ENCODE measurements around the gene FAM177A1. TPM values are rescaled to one million over a fixed set of nuclear protein-coding genes. Genes with fewer than 3 reads are reported as not detected.

The FAM177A1 gene
- total RNA-seq, 2 experiments from 2014 or later, result 40.5 to 41.5 TPM

Other genes with a start within 250 kb of the FAM177A1 start
- 10 to 100 TPM; 52.7 to 54.2 TPM for gene BAZ1A, start 170.9 kb upstream of the FAM177A1 start, total RNA-seq
- 10 to 100 TPM; 58.6 to 61.6 TPM for gene SRP54, start 63.3 kb upstream of the FAM177A1 start, total RNA-seq
- gene PPP2R3C, start 75.7 kb downstream of the FAM177A1 start, total RNA-seq, result 10 to 100 TPM; 33.3 to 38.6 TPM
- 10 to 100 TPM; 32.5 to 35.4 TPM for gene PRORP, start 76.3 kb downstream of the FAM177A1 start, total RNA-seq
- 100 to 1,000 TPM; 266 to 269 TPM for gene PSMA6, start 246.1 kb downstream of the FAM177A1 start, total RNA-seq

Measured in activated CD8-positive, alpha-beta T cell treated with anti-CD3 and anti-CD28 coated beads, Interleukin-2, amount 10 ng/mL, durations not matched to agents 7 days and 5 days (primary cell).